A549 treated with AZD2906 at 1 μM for 4 hours (cell line): ENCODE results near the gene GRK1. TPM values are rescaled to one million over a fixed set of nuclear protein-coding genes. Genes with fewer than 3 reads are reported as not detected.

Source experiments
- total RNA-seq: library from RNA; stranded (reverse); fragments of 200-300 nt; extraction: Qiagen RNA extraction; gene quantifications from 5 replicates; pipeline ENCODE4 v1.2.3, GENCODE V29; 2022

GRK1 gene
- total RNA-seq: 0.02 to 0.19 TPM (median 0.05 TPM) in 3 of 5 replicates, not detected in the others

GRCh38 chr13:113666951-113667701 lies at the start of gene GRK1:
Gene GRK1, plus strand, starts transcription at chr13:113667219. Its CDS starts 168 bp downstream, at chr13:113667387.

GRCh38 chr13:113657851-113658741 lies 8.9 kb upstream of the GRK1 start, which contains the start of gene ATP4B:
Gene ATP4B, minus strand, starts transcription at chr13:113658198. Its CDS starts 54 bp downstream, at chr13:113658144.

GRCh38 chr13:113758651-113759524 lies 91.9 kb downstream of the GRK1 start, which contains the start of gene TMEM255B:
Gene TMEM255B, plus strand, starts transcription at chr13:113759226. Its CDS starts 44 bp downstream, at chr13:113759270.

Other genes starting within 250 kb of the GRK1 start
- gene ADPRHL1, start 213.7 kb upstream of the GRK1 start, total RNA-seq: 13.8 to 18.6 TPM (median 14.8 TPM) in 5 replicates
- gene DCUN1D2, start 176.5 kb upstream of the GRK1 start, total RNA-seq: 8.6 to 10.5 TPM (median 10.1 TPM) in 5 replicates
- 92.9 to 107 TPM (median 98.2 TPM) in 5 replicates for gene TFDP1, start 82.5 kb upstream of the GRK1 start, total RNA-seq
- not detected in 5 replicates for gene ATP4B, start 9.0 kb upstream of the GRK1 start, total RNA-seq
- 0.58 to 1.5 TPM (median 0.98 TPM) in 5 replicates for gene TMEM255B, start 92.0 kb downstream of the GRK1 start, total RNA-seq
- 7.0 to 10.2 TPM (median 8.9 TPM) in 5 replicates for gene GAS6, start 196.9 kb downstream of the GRK1 start, total RNA-seq